Measurements from ENCODE around the gene PPM1M.
A peak's percentile ranks its signal among the peaks of the same experiment; 100 is the strongest.
"Not testable (repeated sequence)": the region's sequence is repeated elsewhere in the genome, so short reads cannot be mapped to it uniquely, and the experiment has no call there.

PPM1M gene

DNA sequence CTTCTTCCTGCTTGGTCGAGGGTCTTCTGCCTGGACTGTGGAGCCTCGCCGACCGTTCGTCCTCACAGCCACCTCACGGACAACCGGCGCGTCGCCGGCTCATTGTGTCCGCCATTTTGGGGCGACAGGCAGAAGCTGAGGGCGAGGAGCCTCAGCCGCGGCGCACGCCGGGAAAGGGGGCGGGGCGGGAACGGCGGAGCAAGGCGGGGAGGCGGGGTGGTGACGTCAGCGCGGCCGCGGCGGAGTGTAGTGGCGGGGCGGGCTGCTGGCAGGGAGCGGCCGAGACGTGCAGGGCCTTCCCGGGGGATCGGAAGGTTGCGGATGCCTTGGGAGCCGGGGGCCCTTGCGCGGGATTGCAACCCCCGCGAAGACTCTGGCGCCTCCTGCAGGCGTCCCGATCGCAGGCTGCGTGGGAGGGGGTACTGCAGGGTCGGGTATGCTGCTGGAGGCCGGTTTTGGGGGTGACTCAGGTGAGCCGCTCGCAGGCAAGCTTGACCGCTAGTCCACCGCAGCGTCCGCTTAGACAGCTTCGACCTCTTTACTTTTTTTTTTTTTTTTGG, 33.0 kb downstream of the PPM1M start, which contains the start of gene WDR82:
Gene WDR82, minus strand, starts transcription at position 140 of the 560 bp plus-strand sequence. CDS start 288 bp downstream, outside the sequence.
- peak; percentile 95 for DNase-seq

DNA sequence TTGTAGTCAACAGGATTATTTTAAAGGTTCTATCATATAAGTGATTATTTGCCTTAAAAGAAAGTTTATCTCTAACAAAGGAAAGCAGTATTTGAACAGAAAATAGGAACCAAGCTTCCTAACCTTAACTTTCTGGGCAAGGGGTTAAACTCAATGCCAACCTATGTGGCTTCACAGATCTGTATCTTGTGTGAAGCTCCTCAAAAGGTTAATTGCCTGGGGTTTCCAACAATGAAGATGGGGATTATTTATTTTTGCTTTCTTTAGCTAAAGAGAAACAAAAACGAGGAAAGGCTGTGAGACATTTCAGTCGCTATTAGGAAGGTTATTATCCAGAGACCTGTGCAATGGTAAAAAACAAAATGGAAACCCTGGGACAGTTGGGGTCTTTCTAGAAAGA, 34.0 kb downstream of the PPM1M start:
- DNase-seq, result no peak

DNA sequence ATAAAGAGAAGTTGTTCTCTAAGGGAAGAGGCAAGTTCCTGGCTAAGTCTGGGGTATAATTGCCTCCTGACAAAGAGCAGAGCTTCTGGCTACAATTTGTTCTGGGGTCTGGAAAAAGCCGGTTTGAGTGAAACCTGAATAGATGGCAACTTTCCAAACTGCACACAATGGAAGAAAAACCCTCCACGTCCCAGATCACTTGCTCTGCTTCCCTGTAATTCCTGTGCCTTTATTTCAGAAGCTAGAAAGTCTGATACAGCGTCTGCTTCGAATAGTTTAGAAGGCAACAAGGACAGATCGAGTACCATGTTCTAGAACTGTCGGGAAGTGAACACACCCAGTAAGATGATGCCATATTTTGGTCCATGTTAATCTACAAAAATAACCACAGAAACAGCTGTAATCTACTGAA, 34.5 kb downstream of the PPM1M start:
- DNase-seq, result no peak

DNA sequence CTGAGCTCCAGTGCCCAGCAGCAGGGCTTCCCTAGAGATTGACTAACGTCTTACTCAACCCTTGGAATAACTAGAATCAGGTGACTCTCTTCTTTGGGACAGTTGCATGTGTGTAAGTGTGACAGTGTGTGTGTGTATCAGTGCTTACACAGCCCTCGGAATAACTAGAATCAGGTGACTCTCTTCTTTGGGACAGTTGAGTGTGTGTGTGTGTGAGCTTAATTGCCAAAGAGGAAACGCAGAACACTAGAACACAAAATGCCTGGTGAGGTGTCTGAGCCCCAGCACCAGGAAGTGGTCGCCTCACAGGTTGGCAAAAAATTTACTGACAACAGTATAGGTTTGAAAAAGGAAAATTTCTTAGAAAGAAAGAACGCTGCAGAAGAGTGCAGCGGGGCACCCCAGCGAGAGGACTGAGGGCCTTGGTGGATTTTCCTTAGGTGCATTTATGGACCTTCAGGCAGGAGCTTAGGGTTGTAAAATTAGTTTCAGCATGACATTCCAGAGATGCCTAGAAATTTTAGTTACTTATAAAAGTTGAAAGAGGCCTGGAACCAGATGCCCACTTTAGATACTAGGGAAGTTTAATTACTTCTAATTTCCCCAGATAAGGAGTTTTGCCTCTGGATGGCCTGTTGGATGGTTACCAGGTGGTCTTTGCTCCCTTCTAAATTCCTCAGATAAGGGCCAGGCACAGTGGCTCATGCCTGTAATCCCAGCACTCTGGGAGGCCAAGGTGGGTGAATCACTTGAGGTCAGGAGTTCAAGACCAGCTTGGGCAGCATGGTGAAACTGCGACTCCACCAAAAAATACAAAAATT, 36.6 kb downstream of the PPM1M start:
- DNase-seq, result peak; percentile 41

DNA sequence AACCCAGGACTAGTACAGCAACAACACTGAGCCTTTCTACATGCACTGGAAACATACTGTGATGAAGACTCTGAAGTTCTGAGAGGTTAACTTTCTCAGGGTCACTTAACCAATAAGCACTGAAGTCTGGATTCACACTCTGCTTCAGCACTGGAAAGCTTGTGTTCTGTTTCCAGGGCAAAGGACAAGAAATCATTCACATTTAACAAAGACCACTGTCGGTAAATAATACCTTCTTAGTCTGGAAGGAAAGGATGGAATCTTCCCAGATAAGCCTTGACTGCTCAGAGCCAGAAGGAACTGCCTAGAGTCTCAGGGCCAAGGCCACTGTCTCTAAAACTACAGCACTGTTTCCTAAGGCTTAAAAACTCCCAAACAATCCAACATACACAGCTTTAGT, 37.7 kb downstream of the PPM1M start:
- no peak for DNase-seq

DNA sequence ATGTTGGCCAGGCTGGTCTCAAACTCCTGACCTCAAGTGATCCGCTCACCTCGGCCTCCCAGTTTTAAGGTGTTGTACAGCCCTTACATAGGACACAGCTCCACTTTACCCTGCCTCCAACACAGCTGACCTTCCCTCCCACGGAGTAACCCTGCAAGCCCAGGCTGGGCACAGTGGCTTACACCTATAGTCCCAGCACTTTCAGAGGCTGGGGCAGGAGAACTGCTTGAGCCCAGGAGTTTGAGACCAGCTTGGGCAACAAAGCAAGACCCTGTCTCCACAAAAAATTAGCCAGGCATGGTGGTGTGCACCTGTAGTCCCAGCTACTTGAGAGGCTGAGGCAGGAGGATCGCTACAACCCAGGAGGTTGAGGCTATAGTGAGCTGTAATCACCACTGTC, 38.5 kb downstream of the PPM1M start:
- DNase-seq, result not testable (repeated sequence)

DNA sequence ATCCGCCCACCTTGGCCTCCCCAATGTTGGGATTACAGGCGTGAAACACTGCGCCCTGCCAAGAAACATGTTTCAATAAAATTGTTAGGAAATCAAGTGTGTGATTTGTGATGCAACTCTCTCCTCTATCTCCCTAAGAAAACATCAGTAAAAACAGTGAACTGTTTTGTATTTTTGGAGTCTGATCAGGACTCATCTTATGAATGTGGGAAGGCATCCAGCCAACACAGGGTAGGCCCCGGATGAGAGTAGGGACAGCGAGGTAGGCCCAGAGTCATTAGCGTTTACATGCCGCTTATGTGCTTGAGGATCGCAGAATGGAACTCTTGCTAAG, 41.2 kb downstream of the PPM1M start:
- no peak for DNase-seq

DNA sequence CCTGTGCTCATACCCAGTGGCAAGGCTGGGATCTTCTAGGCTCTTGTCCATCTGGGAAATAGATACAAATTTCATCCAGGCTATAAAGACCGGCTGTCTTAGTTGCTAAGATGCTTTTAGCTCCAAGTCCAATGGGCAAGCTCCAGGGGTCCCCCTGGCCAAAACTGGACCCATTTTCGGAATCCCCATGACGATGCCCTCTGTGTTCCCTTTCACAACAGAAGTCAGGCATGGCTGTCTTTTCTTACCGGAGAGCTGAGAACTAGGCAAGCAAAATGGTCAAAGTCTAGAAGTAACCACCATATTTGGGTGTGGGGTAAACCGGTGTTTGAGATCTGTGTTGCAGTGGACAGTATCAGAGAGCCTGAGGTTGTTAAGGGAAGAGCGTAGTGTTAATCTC, 43.1 kb downstream of the PPM1M start:
- no peak for DNase-seq

DNA sequence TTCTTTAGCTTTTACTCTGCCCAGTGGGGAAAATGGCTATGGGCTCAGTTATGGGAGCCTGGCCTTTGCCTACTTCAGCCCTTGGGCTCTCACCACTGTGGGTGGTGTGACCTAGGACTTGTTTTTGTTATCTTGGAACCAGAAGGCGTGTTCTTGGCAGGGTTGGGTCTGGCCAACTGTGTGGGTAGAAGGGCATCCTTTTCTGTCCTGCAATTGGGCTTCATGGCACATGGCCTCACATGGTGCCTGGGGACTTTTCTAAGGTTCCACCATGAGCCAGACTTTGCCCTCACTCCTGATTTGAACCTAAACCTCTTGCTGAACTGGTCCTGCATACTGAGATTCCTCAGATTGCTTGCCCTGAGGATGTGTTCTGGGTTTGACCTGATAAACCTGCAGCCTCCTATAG, 43.8 kb downstream of the PPM1M start:
- no peak for DNase-seq

DNA sequence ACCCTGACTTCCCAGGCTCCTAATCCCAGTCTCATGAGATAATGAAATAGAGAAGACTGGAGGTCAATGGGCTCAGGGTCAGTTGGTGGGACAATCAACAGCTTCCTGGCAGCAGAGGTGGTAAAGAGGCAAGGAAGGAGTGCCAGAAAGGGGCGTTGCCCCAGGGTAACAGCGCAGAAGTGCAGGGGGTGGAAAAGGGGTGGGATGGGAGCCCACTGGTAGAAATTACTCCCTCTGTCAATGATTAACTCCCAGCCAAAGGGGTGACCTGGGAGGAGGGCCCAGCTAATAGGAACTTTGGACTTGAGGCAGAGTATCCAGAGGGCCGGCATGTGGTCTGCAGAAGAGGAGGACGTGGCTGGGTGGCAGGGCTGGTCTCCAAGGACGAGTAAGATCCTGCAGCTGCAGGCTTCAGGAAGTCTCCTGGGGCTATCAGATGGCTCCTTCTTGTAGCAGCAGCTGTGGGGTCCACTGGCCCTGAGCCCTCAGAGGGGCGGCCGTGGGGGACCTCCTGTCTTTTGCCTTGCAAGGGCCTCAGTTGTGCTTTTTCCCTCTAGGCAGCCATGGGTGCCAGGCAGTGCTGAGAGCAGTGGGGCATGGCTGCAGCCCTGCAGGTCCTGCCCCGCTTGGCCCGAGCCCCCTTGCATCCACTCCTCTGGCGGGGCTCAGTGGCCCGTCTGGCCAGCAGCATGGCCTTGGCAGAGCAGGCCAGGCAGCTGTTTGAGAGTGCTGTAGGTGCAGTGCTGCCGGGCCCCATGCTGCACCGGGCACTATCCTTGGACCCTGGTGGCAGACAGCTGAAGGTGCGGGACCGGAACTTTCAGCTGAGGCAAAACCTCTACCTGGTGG, 44.4 kb downstream of the PPM1M start:
- DNase-seq, result no peak

DNA sequence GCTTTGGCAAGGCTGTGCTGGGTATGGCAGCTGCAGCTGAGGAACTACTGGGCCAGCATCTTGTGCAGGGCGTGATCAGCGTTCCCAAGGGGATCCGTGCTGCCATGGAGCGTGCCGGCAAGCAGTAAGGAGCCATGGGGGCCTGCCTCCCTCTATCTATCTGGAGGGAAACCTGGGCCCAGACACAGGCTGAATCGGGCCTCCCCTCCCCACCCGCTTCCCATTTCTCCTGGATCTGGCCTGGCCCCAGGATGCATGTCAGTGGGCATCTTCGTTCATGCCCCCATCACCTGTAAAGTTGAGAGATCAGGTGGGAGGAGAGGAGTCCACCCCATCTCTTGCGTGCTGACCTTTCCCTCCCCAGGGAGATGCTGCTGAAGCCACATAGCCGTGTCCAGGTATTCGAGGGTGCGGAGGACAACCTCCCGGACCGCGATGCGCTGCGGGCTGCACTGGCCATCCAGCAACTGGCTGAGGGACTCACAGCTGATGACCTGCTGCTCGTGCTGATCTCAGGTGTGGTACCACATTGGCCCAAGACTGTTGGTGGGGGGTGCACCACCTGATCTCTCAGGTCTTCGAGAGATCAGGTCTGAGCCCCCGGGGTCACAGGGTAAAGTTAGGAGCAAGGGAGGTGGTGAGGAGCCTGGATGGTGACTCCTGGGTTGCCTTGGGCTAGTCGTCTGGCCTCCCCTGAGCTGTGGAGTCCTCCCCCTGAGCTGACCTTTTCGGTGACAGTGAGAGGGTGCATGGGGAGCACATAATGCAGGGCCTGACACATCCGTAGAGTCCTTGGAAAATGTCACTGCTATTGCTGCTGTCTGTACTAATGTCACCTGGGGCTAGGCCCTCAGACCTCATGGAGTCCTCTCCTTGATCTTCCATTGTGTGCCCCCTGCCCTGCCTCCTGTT, 45.3 kb downstream of the PPM1M start:
- no peak for DNase-seq

DNA sequence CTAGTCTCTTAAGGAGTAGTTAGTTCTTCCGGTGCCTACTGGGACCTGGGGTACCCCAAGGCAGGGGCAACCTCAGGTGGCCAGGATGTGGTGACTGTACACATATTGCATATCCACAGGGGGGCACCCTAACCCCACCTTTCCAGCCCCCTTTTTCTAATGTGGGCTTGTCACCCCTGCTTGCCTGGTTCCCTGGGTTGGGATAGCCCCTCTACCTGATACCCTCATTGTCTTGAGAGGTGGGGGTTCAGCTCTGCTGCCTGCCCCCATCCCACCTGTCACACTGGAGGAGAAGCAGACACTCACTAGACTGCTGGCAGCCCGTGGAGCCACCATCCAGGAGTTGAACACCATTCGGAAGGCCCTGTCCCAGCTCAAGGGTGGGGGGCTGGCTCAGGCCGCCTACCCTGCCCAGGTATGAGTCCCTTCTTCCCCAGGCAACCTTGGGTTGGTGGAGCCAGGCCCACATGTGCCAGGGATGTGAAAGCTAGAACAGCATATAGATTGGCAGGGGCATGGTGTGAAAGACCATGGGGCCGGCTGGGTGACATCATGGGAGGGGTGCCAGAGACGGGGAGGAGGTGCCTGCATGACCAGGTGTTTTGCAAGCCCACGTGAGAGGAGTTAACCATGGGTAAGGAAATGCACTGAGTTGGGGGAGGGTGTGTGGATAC, 46.1 kb downstream of the PPM1M start:
- DNase-seq, result peak; percentile 50

DNA sequence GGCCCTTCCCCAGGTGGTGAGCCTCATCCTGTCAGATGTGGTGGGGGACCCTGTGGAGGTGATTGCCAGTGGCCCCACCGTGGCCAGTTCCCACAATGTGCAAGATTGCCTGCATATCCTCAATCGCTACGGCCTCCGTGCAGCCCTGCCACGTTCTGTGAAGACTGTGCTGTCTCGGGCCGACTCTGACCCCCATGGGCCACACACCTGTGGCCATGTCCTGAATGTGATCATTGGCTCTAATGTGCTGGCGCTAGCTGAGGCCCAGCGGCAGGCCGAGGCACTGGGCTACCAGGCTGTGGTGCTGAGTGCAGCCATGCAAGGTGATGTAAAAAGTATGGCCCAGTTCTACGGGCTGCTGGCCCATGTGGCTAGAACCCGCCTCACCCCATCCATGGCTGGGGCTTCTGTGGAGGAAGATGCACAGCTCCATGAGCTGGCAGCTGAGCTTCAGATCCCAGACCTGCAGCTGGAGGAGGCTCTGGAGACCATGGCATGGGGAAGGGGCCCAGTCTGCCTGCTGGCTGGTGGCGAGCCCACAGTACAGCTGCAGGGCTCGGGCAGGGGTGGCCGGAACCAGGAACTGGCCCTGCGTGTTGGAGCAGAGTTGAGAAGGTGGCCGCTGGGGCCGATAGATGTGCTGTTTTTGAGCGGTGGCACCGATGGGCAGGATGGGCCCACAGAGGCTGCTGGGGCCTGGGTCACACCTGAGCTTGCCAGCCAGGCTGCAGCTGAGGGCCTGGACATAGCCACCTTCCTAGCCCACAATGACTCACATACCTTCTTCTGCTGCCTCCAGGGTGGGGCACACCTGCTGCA, 46.9 kb downstream of the PPM1M start:
- no peak for DNase-seq

DNA sequence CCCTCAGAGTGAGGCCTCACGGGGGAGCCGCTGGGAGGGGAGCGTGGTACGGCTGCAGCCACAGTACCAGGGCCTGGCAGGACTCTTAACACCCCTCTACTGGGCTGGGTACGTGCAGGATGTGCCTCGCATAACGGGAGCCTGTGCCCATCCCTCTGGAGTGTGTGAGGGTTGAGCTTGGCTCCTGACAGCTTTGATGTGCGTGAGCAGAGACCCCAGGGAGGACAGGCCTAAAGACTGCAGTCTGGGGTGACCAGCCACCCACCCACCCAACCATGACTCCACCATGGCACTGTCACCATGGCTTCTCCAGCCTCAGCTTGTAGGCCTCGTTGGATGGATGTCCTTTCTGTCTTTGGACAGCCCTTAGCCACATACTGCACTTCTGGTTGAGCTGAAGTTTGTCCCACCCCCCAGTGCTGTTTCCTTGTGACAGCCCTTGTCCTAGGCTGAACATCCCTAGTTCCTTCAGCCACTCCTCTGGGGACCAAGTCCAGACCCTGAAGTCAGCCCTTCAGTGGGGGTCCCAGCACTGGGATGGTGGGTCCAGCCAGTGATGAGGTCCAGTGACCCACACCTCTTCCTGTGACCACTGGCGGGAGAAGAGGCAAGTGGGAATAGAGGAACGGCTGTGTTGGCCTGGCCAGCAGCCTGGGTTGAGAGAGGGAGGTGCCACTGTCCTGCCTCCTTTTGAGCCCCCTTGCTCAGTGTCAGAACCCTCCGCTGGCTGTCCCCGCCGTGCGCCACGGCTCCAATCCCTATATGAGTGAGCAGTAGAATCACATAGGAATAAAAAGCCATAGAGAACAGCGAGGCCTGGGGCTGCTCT, 48.1 kb downstream of the PPM1M start:
- DNase-seq, result no peak

DNA sequence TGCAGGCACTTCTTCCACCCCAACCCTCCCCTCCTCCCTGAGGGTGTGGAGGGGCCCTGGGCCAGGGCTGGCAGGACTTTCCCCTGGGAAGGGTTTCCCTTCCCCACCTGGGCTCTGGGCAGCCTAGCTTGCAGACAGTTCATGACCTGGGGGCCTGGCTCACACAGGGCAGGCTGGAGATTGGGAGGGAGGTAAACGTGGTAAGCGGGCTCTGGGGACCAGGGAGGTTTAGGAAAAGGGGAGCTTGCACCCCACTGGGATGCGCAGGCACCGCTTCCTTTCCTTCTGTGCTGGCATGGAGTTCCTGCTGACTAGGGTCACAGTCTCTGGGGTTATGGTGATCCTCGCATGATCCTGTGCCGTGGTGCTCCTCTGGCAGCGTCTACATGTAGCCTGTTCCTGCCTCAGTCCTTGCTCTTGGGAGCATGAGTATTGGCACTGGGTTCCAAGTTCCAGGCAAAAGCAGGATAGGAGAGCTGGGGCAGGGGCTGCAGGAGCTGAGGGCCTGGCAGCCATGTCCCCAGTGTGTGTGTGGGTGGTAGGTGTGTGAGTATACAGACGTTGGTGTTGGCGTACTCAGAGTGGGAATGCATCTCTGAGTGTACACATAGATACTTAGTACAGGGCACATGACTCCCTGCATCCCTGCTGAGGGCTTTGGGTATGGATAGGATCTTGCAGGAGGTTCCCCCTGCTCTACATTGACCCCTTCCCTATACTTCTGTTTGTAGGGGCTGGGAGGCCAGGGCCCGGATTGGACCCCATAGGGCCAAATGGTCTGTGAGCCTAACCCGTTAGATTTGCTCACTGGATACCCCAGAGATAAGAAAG, 49.0 kb downstream of the PPM1M start:
- no peak for DNase-seq

DNA sequence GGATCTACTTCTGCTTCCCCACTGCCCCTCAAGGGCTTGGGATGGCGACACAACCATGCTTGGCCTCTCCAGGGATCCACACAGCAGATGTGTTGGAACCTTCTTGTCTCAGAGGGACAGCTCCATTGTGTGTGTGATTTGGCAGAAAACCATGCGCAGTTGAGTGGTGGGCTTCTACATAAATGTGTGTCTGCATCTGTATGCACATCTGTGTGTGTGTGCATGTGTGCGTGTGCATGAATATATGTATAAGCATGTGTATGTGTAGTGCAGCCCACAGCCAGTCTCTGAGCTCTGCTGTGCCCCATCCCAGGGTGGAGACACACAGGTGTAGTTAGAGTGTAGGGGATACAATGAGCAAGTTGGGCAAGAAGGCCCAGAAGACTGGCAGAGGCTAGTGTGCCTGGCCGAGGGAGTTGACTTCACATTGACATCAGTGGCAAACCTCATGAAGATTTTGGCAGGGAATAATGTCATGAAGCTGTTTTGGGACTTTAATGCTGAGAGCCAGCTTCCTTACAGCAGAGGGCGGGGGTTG, 50.2 kb downstream of the PPM1M start:
- no peak for DNase-seq

DNA sequence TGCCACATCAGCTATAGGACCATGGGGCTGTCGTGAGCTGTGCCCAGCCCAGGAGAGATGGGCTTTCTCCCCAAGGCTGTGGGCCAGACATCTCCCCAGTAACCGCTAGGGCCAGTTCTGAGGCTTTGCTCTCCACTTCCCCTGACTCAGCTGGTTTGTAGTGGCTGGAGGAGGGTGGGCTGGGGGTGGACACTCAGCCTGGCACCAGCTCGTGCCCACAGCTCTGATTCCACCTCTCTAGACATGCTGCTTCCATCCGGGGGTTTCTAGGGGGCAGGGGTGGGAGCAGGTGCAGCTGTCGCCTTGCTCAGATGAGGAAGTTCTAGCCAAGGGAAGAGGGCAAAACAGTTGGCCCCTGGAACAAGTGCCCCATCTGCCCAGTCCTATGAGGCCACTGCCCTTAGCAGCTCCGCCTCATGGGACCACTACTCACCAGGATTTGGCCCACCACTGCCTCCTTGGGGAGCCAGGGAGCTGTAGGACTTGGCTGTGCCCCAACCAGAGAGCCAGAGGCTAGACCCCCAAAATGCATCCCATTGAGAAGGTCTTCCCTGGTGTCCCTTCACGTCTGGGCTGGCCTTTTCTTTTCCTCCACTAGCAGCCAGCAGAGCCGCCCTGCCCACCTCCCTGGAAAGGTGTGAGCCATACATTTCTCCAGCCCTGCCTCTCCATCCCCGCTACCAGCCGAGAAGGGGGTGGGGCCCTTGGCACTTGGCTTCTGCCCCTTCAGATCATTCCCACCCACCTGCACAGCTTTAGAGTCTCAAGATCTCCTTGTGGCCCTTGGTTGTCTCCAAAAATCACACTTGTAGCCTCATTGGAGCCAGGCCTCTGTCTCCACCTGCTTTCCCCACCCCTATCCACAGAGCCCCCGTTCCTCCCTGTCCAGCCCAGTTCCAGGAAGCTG, 51.9 kb downstream of the PPM1M start:
- DNase-seq, result no peak

All from CD4-positive, alpha-beta T cell treated with Interferon gamma for 1 hour (primary cell).